SJCRH30 (cell line): Measurements from ENCODE around the gene TBP. TPM values are rescaled to one million over a fixed set of nuclear protein-coding genes. Genes with fewer than 3 reads are reported as not detected.
A peak's percentile ranks its signal among the peaks of the same experiment; 100 is the strongest.

Experiments
- DNase-seq, 2 experiments: peaks; one replicate each; pipeline ENCODE4 v3.0.0-alpha.2; 2015 to 2020
- H3K27ac ChIP-seq: fragments of 250-450 bp; sonication (Bioruptor Pico); 2 replicates; pipeline ENCODE4 v1.5.1; 2020; ENCODE audit warnings: mild to moderate bottlenecking, moderate library complexity
- H3K27me3 ChIP-seq: fragments of 250-450 bp; sonication (Bioruptor Pico); 2 replicates; pipeline ENCODE4 v1.5.1; 2020; ENCODE audit warnings: mild to moderate bottlenecking, moderate library complexity
- H3K36me3 ChIP-seq: fragments of 250-450 bp; sonication (Bioruptor Pico); 2 replicates; pipeline ENCODE4 v1.5.1; 2020; ENCODE audit warnings: mild to moderate bottlenecking, moderate library complexity
- H3K4me1 ChIP-seq: fragments of 250-450 bp; sonication (Bioruptor Pico); 2 replicates; pipeline ENCODE4 v1.5.1; 2020; ENCODE audit warnings: mild to moderate bottlenecking, moderate library complexity
- H3K4me3 ChIP-seq: fragments of 250-450 bp; sonication (Bioruptor Pico); 2 replicates; pipeline ENCODE4 v1.5.1; 2020; ENCODE audit warnings: mild to moderate bottlenecking, moderate library complexity
- H3K9me3 ChIP-seq: fragments of 250-450 bp; sonication (Bioruptor Pico); replicated peaks from 2 replicates; pipeline ENCODE4 v1.5.1; 2020; ENCODE audit warnings: mild to moderate bottlenecking, moderate library complexity
- total RNA-seq: library from RNA; depleted of rRNA; stranded (reverse); fragments of >200 nt; shearing (Covaris generic); gene quantifications from 2 replicates; pipeline ENCODE4 v1.2.3, GENCODE V29; 2014

TBP gene
- total RNA-seq, 1 experiment from 2014 or later: 37.1 TPM

DNA sequence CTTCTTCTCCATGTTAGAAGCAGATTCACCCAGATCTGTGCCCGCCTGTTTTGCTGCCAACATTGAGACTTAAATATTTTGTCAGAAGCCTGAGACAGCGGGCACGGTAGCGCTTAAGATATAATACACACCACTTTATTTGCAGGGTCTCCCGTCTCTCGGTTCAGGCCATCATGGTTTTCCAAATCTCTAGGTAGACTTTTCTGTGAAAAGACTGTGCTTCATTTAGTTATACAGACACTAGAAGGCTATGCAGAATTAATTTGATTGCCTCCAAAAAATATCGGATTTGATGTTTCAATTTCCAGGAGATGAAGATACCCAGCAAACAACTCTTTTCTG lies 598 bp downstream of the TBP start:
- H3K9me3 ChIP-seq: no peaks in the 10 kb centered on the region
- no peak for DNase-seq
- H3K27me3 ChIP-seq: no peaks in the 10 kb centered on the region
- peak overlapping the region; percentile 92 for H3K4me3 ChIP-seq
- peak overlapping the region; percentile 77 for H3K27ac ChIP-seq
- H3K36me3 ChIP-seq: peaks cover 22% of the 10 kb centered on the region
- H3K4me1 ChIP-seq: no peaks in the 10 kb centered on the region

DNA sequence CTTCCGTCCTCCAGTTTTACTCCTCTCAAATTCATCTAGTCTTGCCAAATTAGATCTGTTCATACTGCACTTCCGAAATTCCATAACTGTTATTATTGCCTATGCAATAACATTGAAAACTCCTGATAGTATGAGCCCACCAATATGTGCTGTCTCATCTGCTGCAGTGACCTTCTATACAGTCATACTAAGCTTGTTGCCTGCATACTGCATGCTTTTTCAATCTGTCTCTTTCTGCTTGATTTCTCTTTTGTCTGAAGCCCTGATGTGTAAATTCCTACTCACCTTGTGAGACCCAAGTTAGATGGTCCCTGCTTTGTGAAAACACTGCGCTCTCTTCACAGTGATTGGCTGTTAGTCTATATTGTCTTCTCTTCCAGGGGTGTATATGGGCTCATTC lies 1.1 kb downstream of the TBP start:
- Histone ChIP-seq H3K4me1 (no peaks in the 10 kb centered on the region), H3K4me3 (peak overlapping the region; percentile 92), H3K9me3 (no peaks in the 10 kb centered on the region), H3K27me3 (no peaks in the 10 kb centered on the region), H3K27ac (no peak overlapping the region), H3K36me3 (peaks cover 24% of the 10 kb centered on the region)
- no peak for DNase-seq

DNA sequence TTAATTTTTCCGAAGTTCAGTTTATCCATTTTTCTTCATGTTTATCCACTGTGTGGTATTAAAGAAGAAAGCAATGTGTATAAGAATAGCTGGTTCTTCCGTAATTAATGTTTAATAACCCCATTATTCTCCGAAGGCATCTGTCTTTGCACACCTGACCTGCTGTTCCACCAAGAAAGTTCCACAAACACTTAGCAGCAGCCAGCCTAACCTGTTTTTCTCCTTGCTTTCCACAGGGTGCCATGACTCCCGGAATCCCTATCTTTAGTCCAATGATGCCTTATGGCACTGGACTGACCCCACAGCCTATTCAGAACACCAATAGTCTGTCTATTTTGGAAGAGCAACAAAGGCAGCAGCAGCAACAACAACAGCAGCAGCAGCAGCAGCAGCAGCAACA lies 7.4 kb downstream of the TBP start:
- H3K27me3 ChIP-seq: no peaks in the 10 kb centered on the region
- H3K4me1 ChIP-seq: no peaks in the 10 kb centered on the region
- no peak for DNase-seq
- H3K36me3 ChIP-seq: peaks cover 60% of the 10 kb centered on the region
- no peaks in the 10 kb centered on the region for H3K9me3 ChIP-seq
- no peak overlapping the region for H3K4me3 ChIP-seq
- H3K27ac ChIP-seq: no peak overlapping the region

DNA sequence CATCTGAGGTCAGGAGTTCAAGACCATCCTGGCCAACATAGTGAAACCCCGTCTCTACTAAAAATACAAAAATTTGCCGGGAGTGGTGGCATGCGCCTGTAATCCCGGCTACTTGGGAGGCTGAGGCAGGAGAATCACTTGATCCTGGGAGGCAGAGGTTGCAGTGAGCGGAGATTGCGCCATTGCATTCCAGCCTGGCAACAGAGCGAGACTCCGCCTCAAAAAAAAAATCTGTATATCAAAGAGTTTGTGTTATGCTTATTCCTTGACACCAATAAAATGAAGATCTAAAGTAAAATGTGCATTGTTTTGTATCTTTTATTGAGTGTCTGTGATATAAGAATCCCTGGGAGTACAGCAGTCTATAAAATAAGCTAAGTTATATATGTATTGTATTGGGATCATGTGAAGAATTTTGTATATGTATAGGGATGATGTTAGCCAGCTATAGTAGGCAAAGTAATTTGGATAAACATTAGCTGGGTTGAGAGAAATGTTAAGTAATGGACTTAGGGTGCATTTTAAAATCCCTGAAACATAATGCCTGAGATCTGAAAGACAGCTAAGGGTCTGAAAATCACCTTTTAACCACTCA lies 10.9 kb downstream of the TBP start:
- Histone ChIP-seq H3K9me3 (no peaks in the 10 kb centered on the region), H3K4me1 (no peaks in the 10 kb centered on the region), H3K27ac (no peak overlapping the region), H3K27me3 (no peaks in the 10 kb centered on the region), H3K4me3 (no peak overlapping the region), H3K36me3 (peaks cover 63% of the 10 kb centered on the region)
- DNase-seq: no peak

DNA sequence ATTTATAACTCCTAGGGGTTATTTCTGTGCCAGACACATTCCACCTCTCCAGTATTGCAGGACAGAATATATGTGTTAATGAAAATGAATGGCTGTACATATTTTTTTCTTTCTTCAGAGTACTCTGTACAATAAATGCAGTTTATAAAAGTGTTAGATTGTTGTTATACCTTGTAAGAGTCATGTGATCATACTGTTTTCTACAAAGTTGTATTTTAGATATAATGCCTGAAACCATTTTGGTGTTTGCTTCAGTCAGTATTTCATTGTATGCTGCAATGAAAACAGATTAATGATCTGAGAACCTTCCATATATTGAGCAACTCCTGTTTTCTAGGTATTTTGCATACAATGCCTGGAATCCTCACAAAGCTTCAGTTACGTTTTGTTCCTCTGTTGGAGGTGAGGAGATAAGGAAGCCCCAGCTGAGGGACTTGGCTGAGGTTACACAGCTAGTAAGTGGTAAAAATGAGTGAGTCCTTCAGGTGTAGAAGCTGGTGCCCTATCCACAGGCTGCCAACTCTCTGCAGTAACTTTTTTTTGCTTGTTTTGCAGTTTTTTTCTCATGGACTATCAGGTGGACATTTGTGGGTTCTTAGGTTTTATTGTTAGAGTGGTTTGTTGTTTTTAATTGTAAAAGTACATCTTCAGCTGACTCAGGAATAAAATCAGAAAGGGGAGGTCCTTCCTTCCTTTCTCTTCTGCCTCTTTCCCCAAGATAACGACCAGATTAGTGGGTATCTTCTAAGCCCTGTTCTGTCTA lies 18.7 kb downstream of the TBP start:
- H3K4me1 ChIP-seq: no peaks in the 10 kb centered on the region
- no peak overlapping the region for H3K4me3 ChIP-seq
- peaks cover 84% of the 10 kb centered on the region for H3K36me3 ChIP-seq
- DNase-seq: no peak
- H3K9me3 ChIP-seq: no peaks in the 10 kb centered on the region
- no peaks in the 10 kb centered on the region for H3K27me3 ChIP-seq
- H3K27ac ChIP-seq: no peak overlapping the region

DNA sequence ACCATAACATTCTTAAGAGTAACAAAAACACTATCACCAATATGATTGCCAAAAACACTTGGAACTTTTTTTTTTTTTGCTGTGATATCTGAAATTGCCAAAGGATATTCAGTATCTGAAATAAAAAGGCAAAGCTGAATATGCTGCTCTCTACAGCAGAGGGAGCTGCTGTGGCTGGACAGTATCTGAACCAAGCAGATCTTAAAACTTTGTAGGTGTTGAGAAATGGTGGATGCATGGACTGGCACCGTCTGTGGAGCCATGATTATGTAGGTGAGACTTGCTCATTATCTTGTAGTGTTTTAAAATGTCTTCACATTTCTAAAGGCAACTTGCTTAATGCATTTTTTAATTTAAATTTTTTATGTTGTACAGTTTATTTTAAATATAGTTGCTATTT lies 21.1 kb downstream of the TBP start:
- H3K27me3 ChIP-seq: no peaks in the 10 kb centered on the region
- no peak for DNase-seq
- H3K36me3 ChIP-seq: peaks cover 81% of the 10 kb centered on the region
- no peaks in the 10 kb centered on the region for H3K4me1 ChIP-seq
- no peaks in the 10 kb centered on the region for H3K9me3 ChIP-seq
- H3K27ac ChIP-seq: no peak overlapping the region
- no peak overlapping the region for H3K4me3 ChIP-seq

DNA sequence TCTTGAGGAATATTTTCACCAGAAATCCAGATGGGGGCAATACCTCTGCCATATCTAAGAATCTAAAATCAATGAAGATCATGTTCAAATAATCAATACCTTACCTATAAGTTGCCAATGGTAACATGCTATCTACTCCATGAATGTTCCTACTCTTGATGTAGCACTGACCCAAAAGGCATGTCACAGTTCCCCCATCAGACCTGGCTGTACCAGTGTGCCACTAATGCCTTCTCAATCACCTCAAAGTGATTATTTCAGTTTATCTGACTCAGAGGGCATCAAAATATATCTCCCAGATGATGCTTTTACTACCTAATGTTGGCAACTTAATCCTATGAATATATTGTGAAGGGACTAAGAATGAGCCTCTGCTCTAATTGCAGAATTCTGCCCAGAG lies 24.7 kb downstream of the TBP start:
- H3K4me3 ChIP-seq: no peak overlapping the region
- DNase-seq: no peak
- no peaks in the 10 kb centered on the region for H3K9me3 ChIP-seq
- H3K36me3 ChIP-seq: peaks cover 72% of the 10 kb centered on the region
- H3K27ac ChIP-seq: no peak overlapping the region
- no peaks in the 10 kb centered on the region for H3K27me3 ChIP-seq
- H3K4me1 ChIP-seq: no peaks in the 10 kb centered on the region

DNA sequence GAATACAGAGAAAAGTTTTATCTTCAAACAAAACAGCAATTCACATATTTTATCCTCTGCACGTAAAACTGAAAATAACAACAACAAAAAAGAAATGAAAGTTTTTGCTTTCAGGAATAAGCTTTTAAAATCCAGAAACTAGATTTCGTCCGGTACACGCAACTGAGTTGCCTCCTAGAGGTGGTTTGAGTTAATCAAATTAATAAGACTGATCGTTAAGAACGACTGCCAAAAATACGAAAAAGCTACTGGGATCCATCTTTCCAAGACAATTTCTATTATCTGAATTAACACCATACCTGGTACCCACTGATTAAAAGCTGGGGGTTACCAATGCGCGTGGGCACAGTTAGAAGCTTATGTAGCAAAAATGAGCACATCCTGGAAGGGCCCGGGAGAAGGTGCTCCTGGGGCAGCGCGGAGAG lies 29.6 kb downstream of the TBP start:
- Histone ChIP-seq H3K4me1 (no peaks in the 10 kb centered on the region), H3K27ac (peak overlapping the region; percentile 37; the same call in 1 of the 2 replicates), H3K27me3 (no peaks in the 10 kb centered on the region), H3K36me3 (peaks cover 30% of the 10 kb centered on the region), H3K4me3 (peak overlapping the region; percentile 77), H3K9me3 (no peaks in the 10 kb centered on the region)
- DNase-seq: no peak

DNA sequence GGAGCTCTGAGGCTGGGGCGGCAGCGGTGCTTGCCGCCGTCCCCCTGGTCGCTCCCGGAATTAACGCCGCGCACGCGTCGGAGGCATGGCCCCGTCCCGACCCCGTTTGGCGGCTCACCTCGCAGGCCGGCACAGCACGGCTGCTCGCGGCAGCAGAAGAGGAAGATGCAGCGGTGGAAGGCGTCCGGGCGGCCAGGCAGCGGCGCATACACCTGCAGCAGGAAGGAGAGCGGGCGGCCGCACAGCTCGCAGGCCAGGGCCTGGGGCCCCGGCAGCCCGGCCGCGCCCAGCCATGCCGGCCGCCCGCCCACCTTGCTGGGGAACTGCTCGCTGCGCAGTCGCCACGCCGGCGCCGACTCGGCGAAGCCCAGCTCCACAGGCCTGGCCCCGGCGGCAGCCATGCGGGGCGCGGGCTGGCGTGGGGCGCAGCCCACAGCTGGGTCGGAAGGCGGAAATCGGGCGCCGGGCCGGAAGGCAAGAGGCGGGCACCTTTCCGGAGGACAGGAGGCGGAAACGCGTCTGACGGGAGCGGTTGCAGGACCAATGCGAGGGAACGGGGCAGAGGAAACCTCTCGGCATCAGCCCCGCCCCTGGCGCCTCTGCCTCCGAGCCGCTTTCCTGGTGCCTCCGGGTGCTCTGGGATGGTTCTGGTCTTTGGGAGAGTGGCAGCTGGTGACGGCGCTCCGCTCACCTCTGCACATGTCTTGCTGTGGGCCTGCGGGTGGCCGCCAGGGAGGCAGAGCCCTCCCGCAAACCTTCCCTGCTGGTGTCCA lies 30.2 kb downstream of the TBP start, which contains the start of gene PDCD2:
PDCD2 (minus strand) TSS at position 457 of the 773 bp plus-strand sequence; CDS start at position 401, 56 bp downstream.
- Histone ChIP-seq H3K36me3 (peaks cover 25% of the 10 kb centered on the region), H3K9me3 (no peaks in the 10 kb centered on the region), H3K27me3 (no peaks in the 10 kb centered on the region), H3K27ac (peak within 1 kb of the TSS; percentile 37; the same call in 1 of the 2 replicates), H3K4me1 (no peaks in the 10 kb centered on the region), H3K4me3 (peak within 1 kb of the TSS; percentile 77)
- peak; percentile 93 for DNase-seq

DNA sequence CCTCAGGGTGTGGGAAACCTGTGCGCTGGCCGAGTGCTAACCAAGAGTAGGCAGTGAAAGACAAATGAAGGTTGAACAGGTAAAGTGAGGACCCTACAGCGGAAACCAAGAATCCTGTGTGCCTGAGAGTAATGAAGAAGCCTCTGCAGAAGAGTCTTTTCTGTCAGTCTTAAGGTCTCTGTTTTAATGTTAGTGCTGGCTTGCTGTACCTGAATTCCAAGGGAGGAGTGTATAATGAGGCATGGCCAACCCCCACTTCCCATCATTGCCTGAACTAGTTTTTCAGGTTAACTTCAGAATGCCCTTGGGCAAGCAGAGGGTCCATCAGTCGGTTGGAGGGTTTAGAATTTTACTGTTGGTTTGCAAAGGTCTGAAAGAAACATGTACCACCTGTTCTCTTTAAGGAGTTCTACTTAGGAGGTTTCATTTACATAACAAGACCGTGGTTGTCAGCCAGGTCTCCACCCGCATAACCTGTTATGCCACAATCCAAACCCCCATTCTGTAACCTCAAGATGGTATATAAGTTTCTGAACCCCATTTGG lies 30.9 kb downstream of the TBP start:
- Histone ChIP-seq H3K4me3 (peak overlapping the region; percentile 77), H3K9me3 (no peaks in the 10 kb centered on the region), H3K27ac (peak overlapping the region; percentile 33; the same call in 1 of the 2 replicates), H3K4me1 (no peaks in the 10 kb centered on the region), H3K27me3 (no peaks in the 10 kb centered on the region), H3K36me3 (peaks cover 22% of the 10 kb centered on the region)
- DNase-seq: no peak

DNA sequence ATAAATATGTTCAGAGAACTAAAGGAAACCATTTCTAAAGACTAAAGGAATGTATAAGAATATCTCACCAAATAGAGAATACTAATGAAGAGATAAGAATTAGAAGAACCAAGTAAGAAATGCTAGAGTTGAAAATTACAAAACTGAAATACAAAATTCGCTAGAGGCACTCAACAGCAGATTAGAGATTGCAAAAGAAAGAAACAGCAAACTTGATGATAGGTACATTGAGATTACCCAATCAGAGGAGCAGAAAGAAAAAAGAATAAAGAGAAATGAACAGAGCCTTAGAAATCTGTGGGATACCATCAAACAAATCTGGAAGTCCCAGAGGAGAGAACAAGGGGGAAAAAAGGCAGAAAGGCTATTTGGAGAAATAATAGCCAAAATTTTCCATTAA lies 36.6 kb downstream of the TBP start:
- no peak overlapping the region for H3K4me3 ChIP-seq
- H3K27ac ChIP-seq: no peak overlapping the region
- H3K36me3 ChIP-seq: no peaks in the 10 kb centered on the region
- no peak for DNase-seq
- H3K27me3 ChIP-seq: no peaks in the 10 kb centered on the region
- no peaks in the 10 kb centered on the region for H3K4me1 ChIP-seq
- H3K9me3 ChIP-seq: peaks cover 3% of the 10 kb centered on the region; the same call in 1 of the 2 replicates

DNA sequence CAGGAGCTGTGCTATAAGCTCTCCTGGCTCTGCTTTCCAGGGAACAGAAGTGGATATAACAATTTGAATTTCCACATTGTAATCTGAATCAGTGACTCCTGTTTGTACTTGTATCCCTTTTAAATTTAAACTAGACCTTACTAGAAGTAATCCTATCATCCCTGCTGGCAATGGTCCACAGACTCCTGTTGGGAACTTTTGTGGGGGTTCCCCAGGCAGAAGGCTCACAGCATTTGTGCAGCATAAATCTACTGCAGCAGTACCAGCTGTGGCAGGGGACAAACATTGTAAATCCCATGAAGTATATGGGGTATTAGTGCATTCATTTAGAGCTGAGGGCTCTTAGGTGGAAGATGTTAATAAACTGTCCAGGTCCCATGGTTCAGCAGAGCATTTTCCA lies 42.3 kb downstream of the TBP start:
- no peaks in the 10 kb centered on the region for H3K36me3 ChIP-seq
- H3K4me3 ChIP-seq: no peak overlapping the region
- DNase-seq: peak; percentile 70 to 73
- no peak overlapping the region; the same call in 1 of the 2 replicates for H3K27ac ChIP-seq
- no peaks in the 10 kb centered on the region; the same call in 1 of the 2 replicates for H3K9me3 ChIP-seq
- H3K4me1 ChIP-seq: peaks cover 9% of the 10 kb centered on the region
- no peaks in the 10 kb centered on the region for H3K27me3 ChIP-seq

DNA sequence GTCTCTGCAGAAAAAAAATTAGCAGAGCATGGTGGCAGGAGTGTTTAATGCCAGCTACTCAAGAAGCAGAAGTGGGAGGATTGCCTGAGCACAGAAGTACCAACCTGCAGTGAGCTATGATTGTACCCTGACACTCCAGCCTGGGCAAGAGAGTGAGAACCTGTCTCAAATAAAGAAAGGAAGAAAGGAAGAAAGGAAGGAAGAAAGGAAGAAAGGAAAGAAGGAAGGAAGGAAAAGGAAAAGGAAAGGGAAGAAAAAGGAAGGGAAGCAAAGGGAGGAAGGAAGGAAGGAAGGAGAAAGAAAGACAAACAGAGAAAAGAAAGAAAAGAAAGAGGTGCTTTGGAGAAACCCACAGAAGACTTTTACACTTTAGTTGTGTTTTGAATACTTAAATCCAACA lies 43.1 kb downstream of the TBP start:
- Histone ChIP-seq H3K4me1 (peaks cover 9% of the 10 kb centered on the region), H3K4me3 (no peak overlapping the region), H3K27ac (no peak overlapping the region), H3K27me3 (no peaks in the 10 kb centered on the region), H3K36me3 (no peaks in the 10 kb centered on the region), H3K9me3 (no peaks in the 10 kb centered on the region; the same call in 1 of the 2 replicates)
- no peak for DNase-seq

DNA sequence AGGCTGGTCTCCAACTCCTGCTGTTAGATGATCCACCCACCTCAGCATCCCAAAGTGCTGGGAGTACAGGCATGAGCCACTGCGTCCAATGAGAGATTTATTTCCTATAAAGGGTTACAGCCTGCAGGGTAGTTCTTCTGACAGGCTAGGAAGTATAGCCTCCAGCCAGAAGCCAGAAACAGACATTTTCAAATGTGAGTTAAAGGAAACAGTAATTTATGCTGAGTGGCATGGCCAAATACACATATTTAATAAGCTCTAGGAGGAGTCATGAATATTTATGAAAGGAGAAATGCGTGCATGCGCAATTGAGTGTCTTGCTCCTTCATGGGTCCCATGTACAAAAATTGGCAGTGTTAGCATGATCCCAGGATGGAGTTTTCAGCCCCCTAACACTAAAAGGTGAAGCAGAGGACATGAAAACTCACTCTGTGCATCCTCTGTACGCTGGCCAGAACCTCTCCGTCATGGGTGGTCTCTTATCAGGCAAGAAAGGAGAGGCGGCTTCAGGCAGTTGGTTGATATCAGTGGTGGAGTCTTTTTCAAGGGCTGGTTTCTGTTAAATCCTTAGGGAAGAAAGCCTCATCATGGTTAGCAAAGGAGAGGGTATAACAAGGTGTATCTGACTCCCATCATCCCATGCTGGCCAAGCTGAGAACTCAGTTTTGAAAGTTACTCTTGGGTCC lies 51.5 kb downstream of the TBP start:
- Histone ChIP-seq H3K27ac (no peak overlapping the region), H3K36me3 (no peaks in the 10 kb centered on the region), H3K27me3 (no peaks in the 10 kb centered on the region; the same call in 1 of the 2 replicates), H3K4me3 (no peak overlapping the region), H3K9me3 (no peaks in the 10 kb centered on the region), H3K4me1 (no peaks in the 10 kb centered on the region)
- no peak for DNase-seq
